ENCODE data around the gene NCK2.

DNA sequence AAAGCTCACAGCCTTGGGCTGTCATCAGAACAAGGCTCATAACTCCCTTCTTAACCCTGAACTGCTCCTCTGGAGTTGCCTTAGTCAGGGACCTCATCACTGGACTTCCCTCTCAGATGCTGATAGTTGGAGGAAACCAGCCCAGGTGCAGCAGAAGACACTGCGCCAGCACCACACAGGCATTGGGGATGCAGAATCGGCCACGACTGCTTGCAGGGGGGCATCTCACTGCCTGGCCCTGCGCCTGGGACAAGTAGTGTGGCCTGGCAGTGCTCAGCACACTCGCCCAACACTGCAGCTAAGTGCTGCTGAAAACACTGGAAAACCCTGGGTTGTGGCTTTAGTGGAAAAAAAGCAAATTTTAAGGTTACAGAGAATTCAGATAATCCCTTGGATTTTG lies 68.7 kb downstream of the NCK2 start:
- TF ChIP-seq, protein P1, sequence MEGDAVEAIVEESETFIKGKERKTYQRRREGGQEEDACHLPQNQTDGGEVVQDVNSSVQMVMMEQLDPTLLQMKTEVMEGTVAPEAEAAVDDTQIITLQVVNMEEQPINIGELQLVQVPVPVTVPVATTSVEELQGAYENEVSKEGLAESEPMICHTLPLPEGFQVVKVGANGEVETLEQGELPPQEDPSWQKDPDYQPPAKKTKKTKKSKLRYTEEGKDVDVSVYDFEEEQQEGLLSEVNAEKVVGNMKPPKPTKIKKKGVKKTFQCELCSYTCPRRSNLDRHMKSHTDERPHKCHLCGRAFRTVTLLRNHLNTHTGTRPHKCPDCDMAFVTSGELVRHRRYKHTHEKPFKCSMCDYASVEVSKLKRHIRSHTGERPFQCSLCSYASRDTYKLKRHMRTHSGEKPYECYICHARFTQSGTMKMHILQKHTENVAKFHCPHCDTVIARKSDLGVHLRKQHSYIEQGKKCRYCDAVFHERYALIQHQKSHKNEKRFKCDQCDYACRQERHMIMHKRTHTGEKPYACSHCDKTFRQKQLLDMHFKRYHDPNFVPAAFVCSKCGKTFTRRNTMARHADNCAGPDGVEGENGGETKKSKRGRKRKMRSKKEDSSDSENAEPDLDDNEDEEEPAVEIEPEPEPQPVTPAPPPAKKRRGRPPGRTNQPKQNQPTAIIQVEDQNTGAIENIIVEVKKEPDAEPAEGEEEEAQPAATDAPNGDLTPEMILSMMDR (IDR thresholded peaks at IDR 0.05; ENCODE audit: low read length), result no peak
- no peak for TF ChIP-seq EZH2 (optimal IDR thresholded peaks at IDR 0.05; ENCODE audit: low read depth, low read length)

Measured in MM.1S (cell line).